HL-60 (cell line): ENCODE results near the gene PPP2R5C.

Experiments
- CTCF ChIP-seq: IDR thresholded peaks from one replicate; pipeline ENCODE4 v1.5.1; 2011; ENCODE audit warnings: low read length, control low read depth, inconsistent platforms; ENCODE audit not compliant: insufficient read depth
- GABPA ChIP-seq: IDR thresholded peaks from 2 replicates; pipeline ENCODE4 v1.6.1; 2012; ENCODE audit warnings: low read depth
- POLR2AphosphoS5 ChIP-seq: IDR thresholded peaks from 2 replicates; pipeline ENCODE4 v1.6.1; 2012; ENCODE audit warnings: low read depth
- REST ChIP-seq: IDR thresholded peaks from 2 replicates; pipeline ENCODE4 v1.6.1; 2012; ENCODE audit warnings: low read depth; ENCODE audit not compliant: insufficient replicate concordance
- SPI1 ChIP-seq: IDR thresholded peaks from 2 replicates; pipeline ENCODE4 v1.6.1; 2012; ENCODE audit warnings: low read depth, mild to moderate bottlenecking, borderline replicate concordance

- TF ChIP-seq CTCF (no peak), POLR2AphosphoS5 (no peak), GABPA (no peak), REST (no peak), SPI1 (no peak)
These were observed 173.2 kb downstream of the PPP2R5C start for GRCh38 chr14:101934601-101935150.
